ENCODE data around the gene PRKG2.

GRCh38 chr4:81149976-81150375 lies 65.0 kb downstream of the PRKG2 start:
- TF ChIP-seq CTCF (IDR thresholded peaks at IDR 0.05) (no peak), POLR2AphosphoS5 (IDR thresholded peaks at IDR 0.05; ENCODE audit: low read depth, low read length) (no peak), REST (IDR thresholded peaks at IDR 0.05; ENCODE audit: insufficient read depth in 1 of 2, low read depth in 2 of 2, low read length in 1 of 2) (no peak), SIN3A (IDR thresholded peaks at IDR 0.05; ENCODE audit: borderline replicate concordance, insufficient read depth, low read depth, low read length) (no peak), TCF7L2 (IDR thresholded peaks at IDR 0.05; ENCODE audit: low read depth, low read length) (no peak)
